HG03442 (cell line): Measurements from ENCODE around the gene NPFFR2.
A peak's percentile ranks its signal among the peaks of the same experiment; 100 is the strongest.
"Not testable (repeated sequence)": the region's sequence is repeated elsewhere in the genome, so short reads cannot be mapped to it uniquely, and the experiment has no call there.

Source experiments
- ATAC-seq: cut with Tn5 transposase; IDR thresholded peaks from one replicate; pipeline ENCODE4 v1.9.1; 2021; ENCODE audit warnings: mild to moderate bottlenecking, moderate library complexity; ENCODE audit not compliant: unreplicated experiment

NPFFR2 gene

GRCh38 chr4:72031868-72032608 is at the start of gene NPFFR2:
Gene NPFFR2 (plus strand): TSS chr4:72032000. CDS start chr4:72128592, 96,592 bp downstream.
- no peak for ATAC-seq

GRCh38 chr4:71992571-71993312 is 39.1 kb upstream of the NPFFR2 start:
- no peak for ATAC-seq

GRCh38 chr4:71994559-71994958 is 37.2 kb upstream of the NPFFR2 start:
- no peak for ATAC-seq

GRCh38 chr4:71995297-71995696 is 36.5 kb upstream of the NPFFR2 start:
- ATAC-seq = no peak

- ATAC-seq = no peak
Observed at GRCh38 chr4:72006586-72006985, 25.2 kb upstream of the NPFFR2 start.

- no peak for ATAC-seq
Observed at GRCh38 chr4:72011906-72012305, 19.9 kb upstream of the NPFFR2 start.

GRCh38 chr4:72016011-72016410 is 15.8 kb upstream of the NPFFR2 start:
- no peak for ATAC-seq

- no peak for ATAC-seq
Observed at GRCh38 chr4:72019688-72020087, 12.1 kb upstream of the NPFFR2 start.

GRCh38 chr4:72022553-72022952 is 9.2 kb upstream of the NPFFR2 start:
- no peak for ATAC-seq

GRCh38 chr4:72055566-72055965 is 23.8 kb downstream of the NPFFR2 start:
- ATAC-seq = no peak

GRCh38 chr4:72063726-72064125 is 31.9 kb downstream of the NPFFR2 start:
- no peak for ATAC-seq

- ATAC-seq = no peak
Observed at GRCh38 chr4:72067051-72067450, 35.3 kb downstream of the NPFFR2 start.

GRCh38 chr4:72073816-72074215 is 42.0 kb downstream of the NPFFR2 start:
- no peak for ATAC-seq

- ATAC-seq = no peak
Observed at GRCh38 chr4:72076562-72076961, 44.8 kb downstream of the NPFFR2 start.

- no peak for ATAC-seq
Observed at GRCh38 chr4:72077346-72077745, 45.5 kb downstream of the NPFFR2 start.

GRCh38 chr4:72084587-72085011 is 52.8 kb downstream of the NPFFR2 start:
- peak; percentile 71 for ATAC-seq

- ATAC-seq = not testable (repeated sequence)
Observed at GRCh38 chr4:72090606-72091005, 58.8 kb downstream of the NPFFR2 start.

- no peak for ATAC-seq
Observed at GRCh38 chr4:72094059-72094797, 62.4 kb downstream of the NPFFR2 start.

GRCh38 chr4:72107456-72107855 is 75.7 kb downstream of the NPFFR2 start:
- no peak for ATAC-seq

GRCh38 chr4:72109364-72109763 is 77.6 kb downstream of the NPFFR2 start:
- no peak for ATAC-seq

- ATAC-seq = no peak
Observed at GRCh38 chr4:72109959-72110497, 78.2 kb downstream of the NPFFR2 start.
